Activated naive CD4-positive, alpha-beta T cell treated with anti-CD3 and anti-CD28 coated beads, Interleukin-2, amount 50 U/mL, for 24 hours (primary cell): ENCODE data around the gene LMOD3.
A peak's percentile ranks its signal among the peaks of the same experiment; 100 is the strongest.

Experiments used
- H3K27ac Mint-ChIP-seq: one replicate; pipeline ENCODE4 v1.8.0; 2021; ENCODE audit warnings: mild to moderate bottlenecking, mixed read lengths
- H3K27me3 Mint-ChIP-seq: one replicate; pipeline ENCODE4 v1.8.0; 2021; ENCODE audit warnings: mixed read lengths
- H3K36me3 Mint-ChIP-seq: one replicate; pipeline ENCODE4 v1.8.0; 2021; ENCODE audit warnings: mixed read lengths
- H3K4me1 Mint-ChIP-seq: one replicate; pipeline ENCODE4 v1.8.0; 2021; ENCODE audit warnings: mixed read lengths
- H3K4me3 Mint-ChIP-seq: one replicate; pipeline ENCODE4 v1.8.0; 2021; ENCODE audit warnings: mild to moderate bottlenecking, mixed read lengths
- H3K9me3 Mint-ChIP-seq: one replicate; pipeline ENCODE4 v1.8.0; 2021; ENCODE audit warnings: mixed read lengths

LMOD3 gene

GRCh38 chr3:69110941-69111546 is 11.4 kb downstream of the LMOD3 start:
- Mint-ChIP-seq H3K4me3 (no peak overlapping the region), H3K36me3 (no peaks in the 10 kb centered on the region), H3K9me3 (no peaks in the 10 kb centered on the region), H3K4me1 (peaks cover 14% of the 10 kb centered on the region), H3K27ac (no peak overlapping the region), H3K27me3 (no peaks in the 10 kb centered on the region)

- H3K36me3 Mint-ChIP-seq = peaks cover 4% of the 10 kb centered on the region
- peak overlapping the region; percentile 36 for H3K27ac Mint-ChIP-seq
- H3K27me3 Mint-ChIP-seq = no peaks in the 10 kb centered on the region
- no peaks in the 10 kb centered on the region for H3K9me3 Mint-ChIP-seq
- no peak overlapping the region for H3K4me3 Mint-ChIP-seq
- H3K4me1 Mint-ChIP-seq = peaks cover 26% of the 10 kb centered on the region
Observed at GRCh38 chr3:69108811-69109210, 13.6 kb downstream of the LMOD3 start.

GRCh38 chr3:69107841-69108240 is 14.6 kb downstream of the LMOD3 start:
- H3K9me3 Mint-ChIP-seq = no peaks in the 10 kb centered on the region
- H3K27ac Mint-ChIP-seq = peak overlapping the region; percentile 79
- H3K27me3 Mint-ChIP-seq = no peaks in the 10 kb centered on the region
- H3K36me3 Mint-ChIP-seq = peaks cover 6% of the 10 kb centered on the region
- H3K4me3 Mint-ChIP-seq = no peak overlapping the region
- H3K4me1 Mint-ChIP-seq = peaks cover 22% of the 10 kb centered on the region

- H3K27me3 Mint-ChIP-seq = no peaks in the 10 kb centered on the region
- H3K4me1 Mint-ChIP-seq = peaks cover 33% of the 10 kb centered on the region
- no peak overlapping the region for H3K4me3 Mint-ChIP-seq
- no peaks in the 10 kb centered on the region for H3K9me3 Mint-ChIP-seq
- H3K27ac Mint-ChIP-seq = peak overlapping the region; percentile 30
- peaks cover 11% of the 10 kb centered on the region for H3K36me3 Mint-ChIP-seq
Observed at GRCh38 chr3:69105320-69105719, 17.1 kb downstream of the LMOD3 start.

- H3K9me3 Mint-ChIP-seq = no peaks in the 10 kb centered on the region
- H3K4me1 Mint-ChIP-seq = peaks cover 41% of the 10 kb centered on the region
Observed at GRCh38 chr3:69104586-69104985, 17.8 kb downstream of the LMOD3 start.

GRCh38 chr3:69103123-69103522 is 19.3 kb downstream of the LMOD3 start:
- no peak overlapping the region for H3K4me3 Mint-ChIP-seq
- no peaks in the 10 kb centered on the region for H3K27me3 Mint-ChIP-seq
- H3K27ac Mint-ChIP-seq = peak overlapping the region; percentile 41
- peaks cover 49% of the 10 kb centered on the region for H3K4me1 Mint-ChIP-seq
- H3K9me3 Mint-ChIP-seq = no peaks in the 10 kb centered on the region
- peaks cover 14% of the 10 kb centered on the region for H3K36me3 Mint-ChIP-seq

More at GRCh38 chr3:69104586-69104985, 17.8 kb downstream of the LMOD3 start:
- Mint-ChIP-seq H3K27me3 (no peaks in the 10 kb centered on the region), H3K27ac (no peak overlapping the region), H3K4me3 (no peak overlapping the region), H3K36me3 (peaks cover 13% of the 10 kb centered on the region)

- Mint-ChIP-seq H3K4me1 (peaks cover 49% of the 10 kb centered on the region), H3K9me3 (no peaks in the 10 kb centered on the region), H3K27ac (peak overlapping the region; percentile 81), H3K4me3 (no peak overlapping the region), H3K36me3 (peaks cover 18% of the 10 kb centered on the region), H3K27me3 (no peaks in the 10 kb centered on the region)
Observed at GRCh38 chr3:69102384-69102783, 20.0 kb downstream of the LMOD3 start.

GRCh38 chr3:69099576-69099975 is 22.8 kb downstream of the LMOD3 start:
- Mint-ChIP-seq H3K9me3 (no peaks in the 10 kb centered on the region), H3K4me1 (peaks cover 68% of the 10 kb centered on the region), H3K36me3 (peaks cover 20% of the 10 kb centered on the region), H3K27ac (peak overlapping the region; percentile 92), H3K4me3 (no peak overlapping the region), H3K27me3 (no peaks in the 10 kb centered on the region)

GRCh38 chr3:69097407-69098086 is 24.8 kb downstream of the LMOD3 start:
- H3K27me3 Mint-ChIP-seq = no peaks in the 10 kb centered on the region
- H3K9me3 Mint-ChIP-seq = no peaks in the 10 kb centered on the region
- peaks cover 77% of the 10 kb centered on the region for H3K4me1 Mint-ChIP-seq
- peak overlapping the region; percentile 37 for H3K4me3 Mint-ChIP-seq
- H3K27ac Mint-ChIP-seq = peak overlapping the region; percentile 94
- H3K36me3 Mint-ChIP-seq = peaks cover 14% of the 10 kb centered on the region

GRCh38 chr3:69096299-69096698 is 26.1 kb downstream of the LMOD3 start:
- Mint-ChIP-seq H3K4me3 (peak overlapping the region; percentile 65), H3K27ac (peak overlapping the region; percentile 23), H3K9me3 (no peaks in the 10 kb centered on the region), H3K4me1 (peaks cover 79% of the 10 kb centered on the region), H3K36me3 (peaks cover 13% of the 10 kb centered on the region), H3K27me3 (no peaks in the 10 kb centered on the region)

GRCh38 chr3:69095636-69096035 is 26.8 kb downstream of the LMOD3 start:
- H3K4me1 Mint-ChIP-seq = peaks cover 84% of the 10 kb centered on the region
- H3K27ac Mint-ChIP-seq = peak overlapping the region; percentile 93
- peak overlapping the region; percentile 65 for H3K4me3 Mint-ChIP-seq
- H3K9me3 Mint-ChIP-seq = no peaks in the 10 kb centered on the region
- H3K36me3 Mint-ChIP-seq = peaks cover 13% of the 10 kb centered on the region
- no peaks in the 10 kb centered on the region for H3K27me3 Mint-ChIP-seq

- H3K4me3 Mint-ChIP-seq = peak overlapping the region; percentile 60
- peaks cover 12% of the 10 kb centered on the region for H3K36me3 Mint-ChIP-seq
- peaks cover 86% of the 10 kb centered on the region for H3K4me1 Mint-ChIP-seq
- H3K27me3 Mint-ChIP-seq = no peaks in the 10 kb centered on the region
- no peaks in the 10 kb centered on the region for H3K9me3 Mint-ChIP-seq
- H3K27ac Mint-ChIP-seq = peak overlapping the region; percentile 89
Observed at GRCh38 chr3:69094467-69095205, 27.8 kb downstream of the LMOD3 start.

GRCh38 chr3:69092030-69092516 is 30.3 kb downstream of the LMOD3 start:
- peaks cover 93% of the 10 kb centered on the region for H3K4me1 Mint-ChIP-seq
- H3K27me3 Mint-ChIP-seq = no peaks in the 10 kb centered on the region
- H3K4me3 Mint-ChIP-seq = peak overlapping the region; percentile 85
- peaks cover 8% of the 10 kb centered on the region for H3K36me3 Mint-ChIP-seq
- H3K9me3 Mint-ChIP-seq = no peaks in the 10 kb centered on the region
- H3K27ac Mint-ChIP-seq = peak overlapping the region; percentile 97

- H3K4me1 Mint-ChIP-seq = peaks cover 88% of the 10 kb centered on the region
- H3K27me3 Mint-ChIP-seq = no peaks in the 10 kb centered on the region
Observed at GRCh38 chr3:69091389-69092029, 30.9 kb downstream of the LMOD3 start.

GRCh38 chr3:69090021-69090420 is 32.4 kb downstream of the LMOD3 start:
- Mint-ChIP-seq H3K36me3 (peaks cover 9% of the 10 kb centered on the region), H3K27me3 (no peaks in the 10 kb centered on the region), H3K27ac (peak overlapping the region; percentile 83), H3K4me3 (peak overlapping the region; percentile 53), H3K9me3 (no peaks in the 10 kb centered on the region), H3K4me1 (peaks cover 81% of the 10 kb centered on the region)

More at GRCh38 chr3:69091389-69092029, 30.9 kb downstream of the LMOD3 start:
- Mint-ChIP-seq H3K27ac (peak overlapping the region; percentile 97), H3K9me3 (no peaks in the 10 kb centered on the region), H3K4me3 (peak overlapping the region; percentile 85), H3K36me3 (peaks cover 8% of the 10 kb centered on the region)
